Measurements from ENCODE around the gene INTS13.
"Not testable (repeated sequence)": the region's sequence is repeated elsewhere in the genome, so short reads cannot be mapped to it uniquely, and the experiment has no call there.

INTS13 gene

GRCh38 chr12:26929590-26929989 lies 8.2 kb downstream of the INTS13 start:
- DNase-seq: no peak

GRCh38 chr12:26928661-26929060 lies 9.1 kb downstream of the INTS13 start:
- no peak for DNase-seq

GRCh38 chr12:26921886-26922285 lies 15.9 kb downstream of the INTS13 start:
- no peak for DNase-seq

GRCh38 chr12:26919216-26919555 lies 18.6 kb downstream of the INTS13 start:
- no peak for DNase-seq

GRCh38 chr12:26918321-26919215 lies 19.2 kb downstream of the INTS13 start:
- no peak for DNase-seq

- no peak for DNase-seq
Observed at GRCh38 chr12:26906704-26907103, 31.1 kb downstream of the INTS13 start.

GRCh38 chr12:26906024-26906423 lies 31.8 kb downstream of the INTS13 start:
- no peak for DNase-seq

GRCh38 chr12:26903396-26903795 lies 34.4 kb downstream of the INTS13 start:
- not testable (repeated sequence) for DNase-seq

GRCh38 chr12:26896913-26897312 lies 40.9 kb downstream of the INTS13 start:
- no peak for DNase-seq

- no peak for DNase-seq
Observed at GRCh38 chr12:26895672-26896071, 42.1 kb downstream of the INTS13 start.

GRCh38 chr12:26891704-26892103 lies 46.1 kb downstream of the INTS13 start:
- DNase-seq: no peak

- no peak for DNase-seq
Observed at GRCh38 chr12:26890784-26891183, 47.0 kb downstream of the INTS13 start.

- peak; percentile 71 for DNase-seq
Observed at GRCh38 chr12:26884765-26885576, 52.8 kb downstream of the INTS13 start.

GRCh38 chr12:26880625-26881024 lies 57.2 kb downstream of the INTS13 start:
- DNase-seq: no peak

- DNase-seq: no peak
Observed at GRCh38 chr12:26878661-26879119, 59.1 kb downstream of the INTS13 start.

GRCh38 chr12:26874501-26875296 lies 63.1 kb downstream of the INTS13 start:
- no peak for DNase-seq

- no peak for DNase-seq
Observed at GRCh38 chr12:26872625-26873024, 65.2 kb downstream of the INTS13 start.

- no peak for DNase-seq
Observed at GRCh38 chr12:26871985-26872384, 65.8 kb downstream of the INTS13 start.

- no peak for DNase-seq
Observed at GRCh38 chr12:26870491-26871419, 67.0 kb downstream of the INTS13 start.

GRCh38 chr12:26869908-26870459 lies 67.8 kb downstream of the INTS13 start:
- no peak for DNase-seq

- no peak for DNase-seq
Observed at GRCh38 chr12:26869104-26869494, 68.7 kb downstream of the INTS13 start.

All from stimulated activated CD4-positive, alpha-beta T cell treated with anti-CD3 and anti-CD28 coated beads, Interleukin-4, amount 100 ng/mL, for 1 hour (primary cell).